ENCODE measurements around the gene STN1. TPM values are rescaled to one million over a fixed set of nuclear protein-coding genes. Genes with fewer than 3 reads are reported as not detected.

Gene STN1
- total RNA-seq, 1 experiment from 2014 or later, result 14.3 TPM

GRCh38 chr10:103915796-103916195 is 2.2 kb downstream of the STN1 start:
- H3K36me3 ChIP-seq (ENCODE audit: insufficient read depth, low read length, poor library complexity, severe bottlenecking), result no peaks in the 10 kb centered on the region
- no peaks in the 10 kb centered on the region for H3K27me3 ChIP-seq (replicated peaks; ENCODE audit: insufficient read depth, low read depth, low read length, poor library complexity)
- intact Hi-C loops (cut with micrococcal nuclease; ENCODE audit: unreplicated experiment), result no loop called here
- no peak overlapping the region for H3K27ac ChIP-seq (ENCODE audit: low read depth, low read length, poor library complexity, severe bottlenecking)
- peaks cover 14% of the 10 kb centered on the region for H3K4me1 ChIP-seq (ENCODE audit: insufficient read depth, low read length, poor library complexity, severe bottlenecking)
- ChIA-PET POLR2A (ENCODE audit: low non-redundant PET) (no interaction called here), CTCF (no interaction called here)
- TF ChIP-seq EZH2 (IDR thresholded peaks at IDR 0.05; ENCODE audit: borderline replicate concordance, low read depth, low read length, poor library complexity, severe bottlenecking) (no peak), CTCF (conservative IDR thresholded peaks at IDR 0.05; ENCODE audit: low read depth, low read length) (no peak)
- no peak for DNase-seq (ENCODE audit: low spot score)
- H3K9me3 ChIP-seq (ENCODE audit: low read depth, low read length, poor library complexity, severe bottlenecking), result peaks cover 5% of the 10 kb centered on the region
- H3K4me3 ChIP-seq (ENCODE audit: low read depth, low read length, poor library complexity, severe bottlenecking), result no peak overlapping the region
- no TSS peak for BruUV-seq (replicated peaks)

- Histone ChIP-seq H3K27ac (ENCODE audit: low read depth, low read length, poor library complexity, severe bottlenecking) (no peak overlapping the region), H3K27me3 (replicated peaks; ENCODE audit: insufficient read depth, low read depth, low read length, poor library complexity) (no peaks in the 10 kb centered on the region), H3K36me3 (ENCODE audit: insufficient read depth, low read length, poor library complexity, severe bottlenecking) (no peaks in the 10 kb centered on the region), H3K9me3 (ENCODE audit: low read depth, low read length, poor library complexity, severe bottlenecking) (peaks cover 5% of the 10 kb centered on the region), H3K4me3 (ENCODE audit: low read depth, low read length, poor library complexity, severe bottlenecking) (no peak overlapping the region), H3K4me1 (ENCODE audit: insufficient read depth, low read length, poor library complexity, severe bottlenecking) (peaks cover 27% of the 10 kb centered on the region)
- BruUV-seq (replicated peaks), result no TSS peak
- ChIA-PET POLR2A (ENCODE audit: low non-redundant PET) (no interaction called here), CTCF (no interaction called here)
- intact Hi-C loops (cut with micrococcal nuclease; ENCODE audit: unreplicated experiment), result no loop called here
- TF ChIP-seq CTCF (conservative IDR thresholded peaks at IDR 0.05; ENCODE audit: low read depth, low read length), result no peak
- TF ChIP-seq EZH2 (IDR thresholded peaks at IDR 0.05; ENCODE audit: borderline replicate concordance, low read depth, low read length, poor library complexity, severe bottlenecking), result no peak
- no peak for DNase-seq (ENCODE audit: low spot score)
These were observed 5.2 kb downstream of the STN1 start for GRCh38 chr10:103912759-103913158.

- CTCF ChIA-PET, result no interaction called here
- BruUV-seq (replicated peaks), result no TSS peak
- Histone ChIP-seq H3K4me1 (ENCODE audit: insufficient read depth, low read length, poor library complexity, severe bottlenecking) (peaks cover 26% of the 10 kb centered on the region), H3K4me3 (ENCODE audit: low read depth, low read length, poor library complexity, severe bottlenecking) (no peak overlapping the region), H3K27ac (ENCODE audit: low read depth, low read length, poor library complexity, severe bottlenecking) (no peak overlapping the region), H3K27me3 (replicated peaks; ENCODE audit: insufficient read depth, low read depth, low read length, poor library complexity) (no peaks in the 10 kb centered on the region), H3K36me3 (ENCODE audit: insufficient read depth, low read length, poor library complexity, severe bottlenecking) (no peaks in the 10 kb centered on the region), H3K9me3 (ENCODE audit: low read depth, low read length, poor library complexity, severe bottlenecking) (peaks cover 5% of the 10 kb centered on the region)
- POLR2A ChIA-PET (ENCODE audit: low non-redundant PET), result no interaction called here
- intact Hi-C loops (cut with micrococcal nuclease; ENCODE audit: unreplicated experiment), result no loop called here
- no peak for DNase-seq (ENCODE audit: low spot score)
- TF ChIP-seq EZH2 (IDR thresholded peaks at IDR 0.05; ENCODE audit: borderline replicate concordance, low read depth, low read length, poor library complexity, severe bottlenecking), result no peak
- no peak for TF ChIP-seq CTCF (conservative IDR thresholded peaks at IDR 0.05; ENCODE audit: low read depth, low read length)
These were observed 6.9 kb downstream of the STN1 start for GRCh38 chr10:103911021-103911459.

Data from A673 (cell line).